GM11168 (cell line): ENCODE data around the gene UGGT1.

ENCODE experiments used
- in situ Hi-C: fragments of 300-500 bp; cut with MboI; formaldehyde crosslinking; loops from one replicate; pipeline ENCODE4 v1.12.0; 2022; ENCODE audit warnings: low sequenced_read_pairs; ENCODE audit not compliant: unreplicated experiment

Gene UGGT1

DNA sequence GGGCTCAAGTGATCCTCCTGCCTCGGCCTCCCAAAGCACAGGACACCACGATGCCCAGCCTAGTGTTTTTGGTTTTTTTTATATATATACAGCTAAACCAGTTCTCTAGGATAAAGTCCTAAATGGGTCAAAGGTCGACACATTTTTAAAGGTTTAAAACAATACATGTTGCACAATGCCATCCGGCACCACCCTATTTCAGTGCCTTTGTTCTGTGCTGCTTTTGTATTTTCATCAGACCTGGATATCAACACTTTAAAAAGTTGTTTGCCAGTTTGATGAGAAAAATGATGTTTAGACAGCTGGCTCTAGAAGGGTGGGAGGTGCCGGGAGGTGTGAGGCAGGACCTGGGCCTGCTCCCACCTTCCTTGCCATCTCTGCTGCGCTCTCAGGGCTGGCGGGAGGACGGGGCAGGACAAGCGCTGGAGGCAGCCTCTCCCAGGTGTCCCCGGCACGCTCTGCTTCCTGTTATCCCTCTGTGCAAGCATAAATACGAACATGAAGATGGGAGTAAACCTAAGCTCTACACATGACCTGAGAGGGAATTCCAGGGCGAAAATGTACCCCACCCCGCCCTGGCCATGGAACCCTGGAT, 124.0 kb downstream of the UGGT1 start:
- in situ Hi-C loops = no loop called here

GRCh38 chr2:128215897-128216642, 125.1 kb downstream of the UGGT1 start:
- in situ Hi-C loops = no loop called here

DNA sequence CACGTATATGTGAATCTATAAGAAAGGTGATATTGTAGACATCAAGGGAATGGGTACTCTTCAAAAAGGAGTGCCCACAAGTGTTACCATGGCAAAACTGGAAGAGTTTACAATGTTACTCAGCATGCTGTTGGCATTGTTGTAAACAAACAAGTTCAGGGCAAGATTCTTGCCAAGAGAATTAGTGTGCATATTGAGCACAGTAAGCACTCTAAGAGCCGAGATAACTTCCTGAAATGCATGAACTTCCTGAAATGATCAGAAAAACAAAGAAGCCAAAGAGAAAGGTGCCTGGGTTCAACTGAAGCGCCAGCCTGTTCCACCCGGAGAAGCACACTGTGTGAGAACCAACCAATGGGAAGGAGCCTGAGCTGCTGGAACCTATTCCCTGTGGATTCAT, 126.7 kb downstream of the UGGT1 start:
- in situ Hi-C loops = no loop called here

GRCh38 chr2:128219891-128220290, 128.9 kb downstream of the UGGT1 start:
- in situ Hi-C loops = no loop called here

GRCh38 chr2:128227862-128228261, 136.9 kb downstream of the UGGT1 start:
- in situ Hi-C loops = no loop called here

DNA sequence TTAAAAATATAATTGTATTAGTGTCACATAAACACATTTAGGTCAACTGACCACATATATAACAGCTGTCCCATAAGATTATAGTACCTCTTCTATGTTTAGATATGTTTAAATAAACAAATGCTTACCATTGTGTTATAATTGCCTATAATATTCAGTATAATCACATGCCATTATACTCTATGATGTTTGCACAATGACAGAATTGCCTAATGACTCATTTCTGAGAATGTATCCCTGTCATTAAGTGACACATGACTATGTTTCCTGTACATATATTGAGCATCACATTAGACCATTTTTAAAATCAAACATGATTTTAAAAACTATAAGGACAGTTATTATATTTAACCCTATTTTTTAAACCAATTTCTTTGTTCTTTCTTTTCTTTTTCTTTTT, 137.9 kb downstream of the UGGT1 start:
- in situ Hi-C loops = no loop called here

GRCh38 chr2:128232965-128233789, 142.2 kb downstream of the UGGT1 start:
- in situ Hi-C loops = loop anchor here (10.0 kb wide), 1 partner anchor 168 kb away; no protein-coding TSS in a partner anchor

- in situ Hi-C loops = loop anchor here (10.0 kb wide), 1 partner anchor 169 kb away; no protein-coding TSS in a partner anchor
These were observed 142.9 kb downstream of the UGGT1 start for GRCh38 chr2:128233790-128234395.

- in situ Hi-C loops = loop anchor here (10.0 kb wide), 1 partner anchor 170 kb away; no protein-coding TSS in a partner anchor
These were observed 143.6 kb downstream of the UGGT1 start for GRCh38 chr2:128234613-128235012.

DNA sequence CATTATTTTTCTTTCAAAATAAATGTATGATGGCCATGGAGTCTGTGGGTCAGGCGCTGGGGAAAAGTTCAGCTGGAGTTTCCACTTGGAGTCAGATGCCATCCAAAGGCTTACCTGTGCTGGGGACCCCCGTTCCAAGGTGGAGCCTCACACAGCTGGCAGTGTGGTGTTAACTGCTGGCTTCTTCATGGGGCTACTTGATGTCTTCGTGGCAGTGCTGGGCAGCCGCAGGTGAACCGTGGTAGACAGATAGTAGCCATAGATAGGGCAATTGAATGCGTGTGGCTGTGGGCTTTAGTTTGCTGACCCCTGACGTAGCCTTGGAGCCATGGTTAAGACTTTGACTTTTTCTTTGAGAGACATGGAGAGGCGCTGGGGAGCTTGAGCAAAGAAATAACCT, 144.6 kb downstream of the UGGT1 start:
- in situ Hi-C loops = loop anchor here (10.0 kb wide), 1 partner anchor 171 kb away; no protein-coding TSS in a partner anchor

GRCh38 chr2:128236491-128237035, 145.6 kb downstream of the UGGT1 start:
- in situ Hi-C loops = loop anchor here (10.0 kb wide), 1 partner anchor 172 kb away; no protein-coding TSS in a partner anchor

DNA sequence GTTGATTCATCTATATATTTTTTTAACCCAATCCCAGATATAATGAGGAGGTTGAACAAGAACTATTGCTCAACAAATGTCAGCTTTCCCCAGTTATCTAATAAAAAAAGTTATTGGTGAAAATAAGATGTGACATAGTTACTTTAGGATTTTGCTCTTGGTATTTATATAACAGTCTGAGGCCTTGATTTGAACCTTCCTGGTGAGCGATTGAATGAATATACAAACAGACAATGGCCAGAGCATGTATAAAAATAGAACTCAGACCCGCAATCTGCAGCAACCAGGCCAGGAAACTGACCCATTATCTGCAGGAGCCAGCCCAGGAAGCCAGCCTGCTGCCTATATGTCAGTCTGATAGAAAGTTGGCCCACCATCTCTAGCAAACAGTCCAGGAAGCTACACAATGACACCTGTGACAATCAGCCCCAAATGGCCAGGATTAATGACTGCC, 146.1 kb downstream of the UGGT1 start:
- in situ Hi-C loops = loop anchor here (10.0 kb wide), 1 partner anchor 172 kb away; no protein-coding TSS in a partner anchor

DNA sequence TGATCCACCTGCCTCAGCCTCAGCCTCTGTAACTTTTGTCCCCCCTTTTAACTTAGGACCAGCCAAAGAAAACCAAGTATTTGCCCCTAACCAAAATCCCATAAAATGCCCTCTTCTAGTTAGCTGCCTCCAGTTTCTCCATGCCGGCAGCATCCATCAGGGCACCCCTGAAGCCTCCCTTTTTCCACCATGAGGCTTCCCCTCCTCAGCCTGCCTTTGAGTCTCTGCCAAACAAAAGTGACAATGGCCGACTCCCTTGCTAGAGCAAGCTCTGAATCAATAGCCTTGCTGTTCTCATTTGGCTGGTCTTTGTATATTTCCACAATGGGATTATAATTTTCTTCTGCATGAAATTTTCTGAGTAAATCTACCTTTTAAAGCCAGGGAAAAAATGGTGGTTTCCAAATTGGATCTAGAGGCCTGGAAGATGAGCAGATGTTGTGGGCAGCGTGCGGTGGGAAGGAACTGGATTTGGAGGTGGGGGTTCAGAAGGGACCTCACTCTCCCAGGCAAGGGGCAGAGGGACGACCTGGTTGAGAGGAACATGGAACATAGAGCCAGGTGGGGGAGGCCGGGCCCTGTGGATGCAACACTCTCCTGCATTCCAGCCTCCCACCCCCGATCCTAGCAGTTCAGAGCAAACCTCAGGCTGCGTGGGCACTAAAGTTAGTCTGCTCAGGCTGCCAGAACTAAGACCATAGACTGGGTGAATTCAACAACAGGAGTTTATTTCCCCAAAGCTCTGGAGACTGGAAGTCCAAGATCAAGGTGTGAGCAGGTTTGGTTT, 147.1 kb downstream of the UGGT1 start:
- in situ Hi-C loops = loop anchor here (10.0 kb wide), 1 partner anchor 173 kb away; no protein-coding TSS in a partner anchor

- in situ Hi-C loops = no loop called here
These were observed 150.9 kb downstream of the UGGT1 start for GRCh38 chr2:128241896-128242295.
